Colon (tissue), 2 donors: ENCODE results near the gene AADACL2.
"Not testable (repeated sequence)": the region's sequence is repeated elsewhere in the genome, so short reads cannot be mapped to it uniquely, and the experiment has no call there.

Source experiments
- FAIRE-seq: peaks from 2 replicates; lab custom pipeline; 2012; peaks lifted over from hg19 to GRCh38; lab: Jason Lieb, UNC
- donor health status: control.
- donor health status: control.

AADACL2 gene

GRCh38 chr3:151766454-151766853, 32.7 kb downstream of the AADACL2 start:
- no peak for FAIRE-seq

DNA sequence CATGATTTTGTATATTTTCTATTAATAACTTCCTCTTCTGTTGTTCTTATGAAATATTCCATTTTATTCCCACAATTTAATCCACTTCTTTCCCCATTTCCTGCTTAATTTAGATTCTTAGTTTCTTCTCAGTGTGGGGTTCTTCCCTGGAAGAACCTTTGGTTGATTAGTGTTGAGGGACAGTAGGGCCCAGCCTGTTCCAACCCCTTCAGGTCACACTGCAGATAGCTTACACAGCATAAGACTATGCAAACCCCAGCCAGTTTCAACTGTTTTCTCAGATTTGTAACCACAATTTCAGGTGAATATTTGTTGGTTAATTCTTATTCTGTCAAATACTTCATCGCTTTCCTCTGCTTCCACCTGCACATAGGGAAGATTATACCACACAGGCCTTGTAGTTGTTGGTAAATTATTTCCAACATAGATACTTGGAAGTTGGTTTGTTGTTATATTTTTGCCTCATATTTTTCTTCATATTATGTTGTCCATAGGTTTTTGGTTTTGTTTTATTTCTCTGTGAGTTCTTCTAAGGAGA, 34.7 kb downstream of the AADACL2 start:
- no peak for FAIRE-seq

GRCh38 chr3:151769175-151769574, 35.4 kb downstream of the AADACL2 start:
- no peak for FAIRE-seq

DNA sequence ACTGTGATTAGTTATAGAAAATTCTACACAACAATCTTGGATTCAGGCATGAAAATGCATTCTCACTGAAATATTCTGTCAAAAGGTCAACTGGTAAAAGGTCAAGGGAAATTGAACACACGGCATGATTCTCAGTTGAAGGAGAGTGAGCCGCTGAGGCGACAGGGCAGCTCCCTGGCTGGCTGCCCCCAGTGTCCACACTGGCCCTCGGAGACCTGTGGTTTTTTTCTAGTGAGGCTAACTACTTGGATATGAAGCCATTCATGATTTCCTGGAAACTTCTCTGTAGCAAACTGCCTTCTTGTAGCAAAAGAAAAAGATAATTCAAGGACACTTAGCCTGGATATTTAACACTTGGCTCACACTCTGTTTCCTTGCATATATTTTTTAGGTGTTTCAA, 37.2 kb downstream of the AADACL2 start:
- FAIRE-seq, result no peak

- no peak for FAIRE-seq
Observed at GRCh38 chr3:151772825-151773480, 39.2 kb downstream of the AADACL2 start.

DNA sequence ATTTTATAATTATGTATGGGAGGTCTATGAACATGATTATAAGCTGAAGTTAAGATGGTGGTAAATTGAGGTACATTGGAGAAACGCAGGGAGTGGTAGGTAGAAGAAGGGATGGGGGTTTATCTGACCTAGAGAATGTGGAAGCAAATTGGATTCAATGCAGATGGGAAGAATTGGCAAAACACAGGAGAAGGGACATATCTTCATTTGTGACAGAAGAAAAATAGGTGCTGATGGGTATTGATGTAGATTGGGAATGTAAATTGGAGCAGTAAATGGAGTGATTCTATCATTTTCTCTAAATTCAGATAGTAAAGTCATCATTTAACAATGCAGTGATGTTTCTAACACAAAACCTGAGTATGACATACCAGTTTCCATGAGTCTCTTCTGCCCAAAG, 40.5 kb downstream of the AADACL2 start:
- no peak for FAIRE-seq

DNA sequence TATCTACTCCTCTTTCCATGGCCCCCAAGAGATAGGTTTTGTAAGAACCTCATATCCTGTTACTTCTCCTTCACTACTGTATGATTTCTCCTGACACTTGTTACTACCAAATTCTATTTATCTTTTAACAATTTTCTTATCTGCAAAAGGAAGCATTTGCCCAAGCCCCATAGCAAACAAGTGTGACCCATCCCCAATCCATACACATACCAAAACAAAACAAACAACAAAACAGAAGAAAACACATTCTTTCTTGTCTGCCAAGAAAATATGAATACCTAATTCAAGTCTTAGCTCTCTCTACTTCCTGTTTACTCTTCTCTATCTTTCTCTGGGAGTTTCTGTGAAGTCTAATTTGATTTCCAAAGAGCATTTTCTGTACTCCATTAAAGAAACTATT, 41.2 kb downstream of the AADACL2 start:
- FAIRE-seq, result no peak

DNA sequence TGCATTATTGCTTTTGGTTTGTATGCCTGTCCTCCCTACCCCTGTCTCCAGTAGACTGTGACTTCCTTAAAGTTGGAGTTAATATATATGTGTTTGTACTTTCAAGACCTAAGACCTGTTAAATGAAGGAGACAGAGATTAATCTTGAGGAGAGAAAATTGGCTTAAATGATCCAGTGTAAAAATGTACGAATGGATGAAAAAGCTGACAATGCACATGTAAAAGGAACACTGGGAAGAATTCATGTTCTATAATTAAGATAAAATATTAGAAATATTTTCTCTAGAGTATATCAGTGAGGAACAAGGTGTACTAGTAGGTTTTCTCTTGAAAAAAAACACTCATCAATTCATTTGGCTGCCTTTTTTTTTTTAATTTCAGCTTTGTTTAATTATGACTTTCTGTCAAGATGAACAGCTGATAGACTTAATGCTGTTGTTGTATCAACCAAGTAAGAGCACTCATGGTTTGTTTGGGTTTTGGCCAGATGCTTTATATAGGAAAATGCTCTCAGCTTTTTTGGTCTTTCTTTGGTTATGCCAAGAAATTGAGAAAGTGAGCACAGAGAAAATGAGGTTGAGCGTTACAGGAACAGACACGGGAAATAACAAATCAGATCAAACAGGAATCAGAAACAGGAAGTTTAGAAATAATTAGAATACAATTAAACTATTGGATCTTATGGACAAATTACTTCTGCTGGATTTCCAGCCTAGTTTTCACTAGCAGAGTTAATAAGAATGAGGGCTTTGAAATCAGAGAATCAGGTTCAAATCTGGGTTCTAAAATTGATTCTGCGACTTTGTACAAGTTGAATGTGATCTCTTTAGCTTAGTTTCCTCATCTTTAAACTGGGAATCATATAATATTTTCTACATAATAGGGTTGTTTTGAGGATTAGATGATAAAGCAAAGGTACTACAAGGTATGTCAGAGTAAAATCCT, 41.9 kb downstream of the AADACL2 start:
- no peak for FAIRE-seq

- FAIRE-seq, result no peak
Observed at GRCh38 chr3:151776259-151776740, 42.6 kb downstream of the AADACL2 start.

DNA sequence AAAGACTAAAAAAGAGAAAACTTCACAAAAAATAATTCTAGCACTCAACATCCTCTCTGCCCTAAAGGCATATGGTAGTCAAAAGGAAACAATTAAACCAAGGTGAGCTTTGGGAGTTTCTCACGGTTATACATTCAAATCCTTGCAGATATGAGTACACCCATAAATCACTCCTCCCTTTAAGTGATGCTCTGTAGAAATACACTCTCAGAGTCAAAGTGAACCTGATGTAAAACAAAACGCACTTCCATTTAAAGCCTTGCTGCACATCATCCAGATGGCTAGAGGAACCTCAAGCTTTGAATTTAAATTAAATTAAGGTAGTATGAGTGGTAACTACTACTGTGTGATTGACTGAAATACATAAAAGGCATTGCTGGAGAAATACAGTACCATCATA, 44.2 kb downstream of the AADACL2 start:
- no peak for FAIRE-seq

DNA sequence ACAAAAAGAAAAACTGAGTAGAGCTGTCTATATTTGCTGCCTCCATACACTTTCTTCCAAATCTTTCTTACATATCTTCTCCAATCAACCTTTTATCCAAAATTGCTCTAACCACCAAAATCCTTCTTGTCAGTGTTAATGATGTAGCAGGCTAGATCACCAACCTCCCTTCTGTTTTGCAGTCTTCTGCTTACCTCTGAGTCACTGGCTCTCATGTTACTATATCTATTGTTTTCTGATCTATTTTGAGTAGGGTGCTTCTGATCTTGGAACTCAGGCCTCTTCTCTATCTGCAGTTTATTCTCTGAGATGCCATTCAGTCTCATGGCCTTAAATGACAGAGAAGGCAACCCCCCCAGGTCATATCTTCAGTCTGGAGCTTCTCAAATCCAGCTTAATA, 53.9 kb downstream of the AADACL2 start:
- no peak for FAIRE-seq

DNA sequence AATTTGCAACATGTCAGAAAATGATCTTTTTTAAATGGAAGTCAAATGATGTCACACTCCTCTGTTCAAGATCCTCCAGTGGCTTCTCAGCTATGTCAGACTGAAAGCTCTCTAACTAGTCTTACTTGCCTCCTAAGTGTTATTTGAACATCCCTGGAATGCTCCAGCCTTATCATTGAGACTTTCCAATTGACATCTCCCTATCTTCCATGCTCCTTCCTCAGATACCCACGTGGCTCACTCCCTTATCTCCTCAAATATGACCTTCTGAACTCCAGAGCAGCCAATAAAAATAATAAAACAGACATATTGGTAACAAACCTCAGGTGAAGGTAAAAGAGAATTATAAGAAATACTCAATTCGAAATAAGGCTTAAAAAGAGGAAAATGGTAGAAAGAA, 54.7 kb downstream of the AADACL2 start:
- FAIRE-seq, result no peak

GRCh38 chr3:151789853-151790463, 56.2 kb downstream of the AADACL2 start:
- FAIRE-seq, result no peak

DNA sequence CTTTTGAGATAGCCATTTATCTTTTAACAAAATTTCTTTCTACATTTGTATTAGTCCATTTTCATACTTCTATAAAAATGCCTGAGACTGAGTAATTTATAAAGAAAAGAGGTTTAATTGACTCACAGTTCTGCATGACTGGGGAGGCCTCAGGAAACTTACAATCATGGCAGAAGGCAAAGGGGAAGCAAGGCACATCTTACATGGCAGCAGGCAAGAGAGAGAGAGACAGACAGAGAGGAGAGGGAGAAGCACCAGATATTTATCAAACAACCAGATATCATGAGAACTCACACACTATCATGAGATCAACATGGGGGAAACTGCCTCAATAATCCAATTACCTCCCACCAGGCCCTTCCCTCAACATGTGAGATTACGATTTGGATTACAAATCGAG, 57.0 kb downstream of the AADACL2 start:
- FAIRE-seq, result not testable (repeated sequence)

DNA sequence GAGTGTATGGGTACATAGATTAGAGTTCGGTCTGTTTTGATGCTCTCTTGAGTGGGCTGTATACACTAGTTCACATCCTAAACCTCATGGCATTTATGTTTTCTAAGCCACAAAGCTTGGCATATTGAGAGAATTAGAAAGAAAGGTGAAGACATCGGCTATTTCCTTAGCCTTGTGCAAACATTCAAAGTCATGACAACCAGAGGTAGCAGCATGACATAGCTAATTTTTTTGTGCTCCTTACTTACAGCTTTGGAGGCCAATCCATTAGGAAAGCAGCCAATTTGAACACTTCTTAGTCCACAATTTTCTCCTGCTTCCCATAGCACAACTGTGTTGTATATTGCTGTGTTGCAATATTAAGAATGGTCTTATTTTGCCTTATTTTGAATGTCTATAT, 58.7 kb downstream of the AADACL2 start:
- no peak for FAIRE-seq

DNA sequence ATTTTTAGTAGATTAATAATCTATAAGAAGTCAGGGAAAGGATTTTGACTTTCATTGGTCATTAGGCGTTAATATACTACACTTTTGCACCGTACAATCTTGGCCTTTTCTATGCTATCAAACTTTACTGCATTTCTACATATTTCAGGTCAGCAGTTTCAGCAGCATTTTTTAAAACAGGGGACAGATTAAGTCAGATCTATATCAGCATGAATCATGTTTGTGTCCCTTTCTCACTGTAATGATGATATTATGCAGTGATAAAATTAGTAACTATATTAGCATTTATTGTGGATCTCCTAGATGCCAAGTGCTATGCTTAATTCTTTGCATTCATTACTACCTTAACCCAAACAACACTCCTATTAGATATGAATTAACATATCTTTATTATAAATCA, 59.9 kb downstream of the AADACL2 start:
- no peak for FAIRE-seq

DNA sequence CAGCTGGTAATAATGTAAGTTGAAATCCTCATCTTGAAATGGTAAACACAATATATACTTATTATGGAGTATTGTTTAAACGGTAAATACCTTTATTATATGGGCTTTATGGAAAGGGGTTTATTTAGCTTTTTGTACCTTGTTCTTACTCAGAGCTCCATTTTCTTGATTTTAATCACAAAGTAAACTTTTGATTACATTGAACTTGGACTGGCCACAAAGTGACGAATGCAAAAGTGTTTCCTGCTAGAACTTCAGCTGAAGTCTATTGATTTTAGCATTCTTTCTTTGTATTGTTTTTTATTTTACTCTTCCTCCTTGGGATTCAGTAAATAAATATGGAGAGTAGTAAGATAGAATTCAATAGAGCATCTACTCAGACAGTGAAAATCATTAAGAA, 60.4 kb downstream of the AADACL2 start:
- FAIRE-seq, result no peak

GRCh38 chr3:151795276-151795675, 61.5 kb downstream of the AADACL2 start:
- no peak for FAIRE-seq

DNA sequence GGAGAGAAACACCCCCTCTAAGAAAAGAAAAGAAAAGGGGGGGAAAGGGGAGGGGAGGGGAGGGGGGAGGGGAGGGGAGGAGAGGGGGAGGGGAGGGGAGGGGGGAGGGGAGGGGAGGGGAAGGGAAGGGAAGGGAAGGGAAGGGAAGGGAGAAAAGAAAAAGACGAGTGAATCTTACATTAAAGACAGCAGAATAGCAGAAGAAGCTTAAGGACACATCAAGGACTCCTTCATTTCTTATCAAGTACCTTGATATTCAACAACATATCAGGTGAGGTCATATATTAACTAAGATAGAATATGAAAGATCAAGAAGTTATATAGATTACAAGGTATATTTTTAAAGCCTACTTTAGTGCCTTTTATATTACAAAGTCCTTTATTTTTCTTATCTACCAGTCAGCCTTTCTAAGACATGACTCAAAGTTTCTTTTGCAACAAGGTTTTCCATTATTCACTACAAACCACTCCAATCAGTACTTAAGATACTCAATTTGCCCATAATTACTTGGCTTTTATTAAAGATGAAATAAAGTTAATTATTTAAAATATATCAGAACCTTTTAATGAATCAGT, 62.5 kb downstream of the AADACL2 start:
- FAIRE-seq, result no peak

- FAIRE-seq, result no peak
Observed at GRCh38 chr3:151798466-151798865, 64.7 kb downstream of the AADACL2 start.

GRCh38 chr3:151800431-151800830, 66.7 kb downstream of the AADACL2 start:
- no peak for FAIRE-seq

DNA sequence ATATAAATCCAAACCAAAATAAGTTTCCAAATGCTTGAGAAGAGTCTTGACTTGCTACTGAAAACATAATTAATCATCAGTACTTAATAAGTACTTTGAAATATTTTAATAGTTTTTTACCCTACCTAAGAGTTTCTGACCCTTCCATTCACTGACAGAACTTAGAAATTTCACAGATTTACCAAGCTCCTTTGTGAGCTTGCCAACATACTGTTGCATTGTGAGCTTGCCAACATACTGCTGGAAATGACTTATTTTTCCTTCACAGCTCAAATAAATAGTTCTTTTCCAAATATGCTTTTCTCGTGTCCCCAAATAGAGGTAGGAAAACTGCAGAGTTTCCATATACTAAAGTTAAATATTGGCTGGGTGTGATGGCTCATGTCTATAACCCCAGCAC, 70.5 kb downstream of the AADACL2 start:
- no peak for FAIRE-seq
